HFFc6 (cell line): ENCODE data around the gene MGST3. TPM values are rescaled to one million over a fixed set of nuclear protein-coding genes. Genes with fewer than 3 reads are reported as not detected.
"Not testable (repeated sequence)": the region's sequence is repeated elsewhere in the genome, so short reads cannot be mapped to it uniquely, and the experiment has no call there.

Source experiments
- DNase-seq: peaks from one replicate; pipeline ENCODE4 v3.0.0-alpha.2; 2018
- H3K27ac Mint-ChIP-seq: 2 replicates; pipeline ENCODE4 v1.8.0; 2020; ENCODE audit warnings: mild to moderate bottlenecking, mixed read lengths
- H3K27me3 Mint-ChIP-seq: 2 replicates; pipeline ENCODE4 v1.8.0; 2021; ENCODE audit warnings: mild to moderate bottlenecking, moderate library complexity, mixed read lengths; ENCODE audit not compliant: insufficient read depth
- H3K36me3 Mint-ChIP-seq: 2 replicates; pipeline ENCODE4 v1.8.0; 2021; ENCODE audit warnings: low read depth, mixed read lengths
- H3K4me1 Mint-ChIP-seq: 2 replicates; pipeline ENCODE4 v1.8.0; 2020; ENCODE audit warnings: low read depth, mixed read lengths
- H3K4me3 Mint-ChIP-seq: 2 replicates; pipeline ENCODE4 v1.8.0; 2020; ENCODE audit warnings: mild to moderate bottlenecking, moderate library complexity, mixed read lengths
- H3K9me3 Mint-ChIP-seq: 2 replicates; pipeline ENCODE4 v1.8.0; 2020; ENCODE audit warnings: mild to moderate bottlenecking, mixed read lengths
- CTCF ChIP-seq: fragments of 200-600 bp; sonication (generic); IDR thresholded peaks from 2 replicates; pipeline ENCODE4 v1.5.0; 2021; ENCODE audit warnings: antibody characterized with exemption, mild to moderate bottlenecking
- total RNA-seq, 6 experiments: library from RNA; stranded (reverse); fragmentation: NEBNext Ultra II Directional; extraction: Animal tissue kit (Norgen Biotek cat#: 25700); gene quantifications; 2 replicates in 1 of 6; 3 replicates in 5 of 6; pipeline ENCODE4 v1.2.3, GENCODE V29; 2021

The MGST3 gene
- total RNA-seq, 6 experiments from 2014 or later: 183 to 203 (median 196) TPM

- H3K4me1 Mint-ChIP-seq: peaks cover 30% of the 10 kb centered on the region
- H3K4me3 Mint-ChIP-seq: no peak overlapping the region
- H3K36me3 Mint-ChIP-seq: peaks cover 67% of the 10 kb centered on the region
- no peak for DNase-seq
- H3K27me3 Mint-ChIP-seq: no peaks in the 10 kb centered on the region
- TF ChIP-seq CTCF: no peak
- no peaks in the 10 kb centered on the region for H3K9me3 Mint-ChIP-seq
- H3K27ac Mint-ChIP-seq: peak overlapping the region; percentile 11
Observed at GRCh38 chr1:165678509-165678908, 47.5 kb downstream of the MGST3 start.

GRCh38 chr1:165679282-165680036, 48.4 kb downstream of the MGST3 start:
- no peak for TF ChIP-seq CTCF
- H3K4me3 Mint-ChIP-seq: no peak overlapping the region
- peaks cover 65% of the 10 kb centered on the region for H3K36me3 Mint-ChIP-seq
- no peaks in the 10 kb centered on the region for H3K27me3 Mint-ChIP-seq
- peak overlapping the region; percentile 14; the same call in 1 of the 2 replicates for H3K27ac Mint-ChIP-seq
- no peak for DNase-seq
- no peaks in the 10 kb centered on the region for H3K9me3 Mint-ChIP-seq
- H3K4me1 Mint-ChIP-seq: peaks cover 38% of the 10 kb centered on the region

GRCh38 chr1:165680303-165680702, 49.3 kb downstream of the MGST3 start:
- H3K36me3 Mint-ChIP-seq: peaks cover 64% of the 10 kb centered on the region

GRCh38 chr1:165680773-165681172, 49.7 kb downstream of the MGST3 start:
- H3K9me3 Mint-ChIP-seq, H3K4me3 Mint-ChIP-seq, H3K27me3 Mint-ChIP-seq, DNase-seq, H3K27ac Mint-ChIP-seq: not testable (repeated sequence)
- Mint-ChIP-seq H3K4me1 (peaks cover 32% of the 10 kb centered on the region), H3K36me3 (peaks cover 64% of the 10 kb centered on the region)

More at GRCh38 chr1:165680303-165680702, 49.3 kb downstream of the MGST3 start:
- no peak for DNase-seq
- Mint-ChIP-seq H3K4me3 (no peak overlapping the region), H3K9me3 (no peaks in the 10 kb centered on the region), H3K27ac (no peak overlapping the region), H3K27me3 (no peaks in the 10 kb centered on the region), H3K4me1 (peaks cover 36% of the 10 kb centered on the region)
- no peak for TF ChIP-seq CTCF

- Mint-ChIP-seq H3K27ac (no peak overlapping the region), H3K4me1 (peaks cover 29% of the 10 kb centered on the region), H3K9me3 (peaks cover 7% of the 10 kb centered on the region; the same call in 1 of the 2 replicates), H3K36me3 (peaks cover 71% of the 10 kb centered on the region), H3K27me3 (no peaks in the 10 kb centered on the region), H3K4me3 (no peak overlapping the region)
- no peak for TF ChIP-seq CTCF
- DNase-seq: no peak
Observed at GRCh38 chr1:165683848-165684485, 52.9 kb downstream of the MGST3 start.
